ENCODE data around the gene MINDY4. TPM values are rescaled to one million over a fixed set of nuclear protein-coding genes. Genes with fewer than 3 reads are reported as not detected.

MINDY4 gene
- total and polyA plus RNA-seq, 2 donors (not counting 1 experiment from before 2014, with no cell fraction given) = 0.12 to 1.1 TPM

GRCh38 chr7:30782690-30783089 lies 11.5 kb downstream of the MINDY4 start:
- CTCF ChIA-PET = no interaction called here
- no peaks in the 10 kb centered on the region for H3K4me1 Mint-ChIP-seq
- intact Hi-C loops (cut with micrococcal nuclease) = no loop called here
- no peaks in the 10 kb centered on the region for H3K9me3 Mint-ChIP-seq (ENCODE audit: insufficient read depth)
- Histone ChIP-seq H3K27me3 (replicated peaks in 1 of 4; ENCODE audit: control extremely low read depth in 1 of 4, control insufficient read depth in 3 of 4, insufficient read depth in 4 of 4, low read length in 3 of 4) (no peaks in the 10 kb centered on the region), H2AFZ (ENCODE audit: insufficient read depth, low read depth, low read length, poor library complexity, severe bottlenecking) (no peak overlapping the region), H3K79me2 (ENCODE audit: control insufficient read depth, insufficient read depth, low read length) (no peaks in the 10 kb centered on the region), H3K4me3 (ENCODE audit: control extremely low read depth in 1 of 5, extremely low read depth in 1 of 5, insufficient read depth in 1 of 5, low read depth in 2 of 5, low read length in 4 of 5) (no peak overlapping the region), H4K20me1 (ENCODE audit: control insufficient read depth, insufficient read depth, low read length, poor library complexity, severe bottlenecking) (no peaks in the 10 kb centered on the region), H3K36me3 (replicated peaks in 1 of 2; ENCODE audit: control extremely low read depth in 1 of 2, control insufficient read depth in 1 of 2, extremely low read depth in 1 of 2, insufficient read depth in 2 of 2, low read length in 1 of 2) (no peaks in the 10 kb centered on the region), H3K4me2 (replicated peaks; ENCODE audit: low read depth, low read length, poor library complexity, severe bottlenecking) (no peak overlapping the region), H3K9me3 (ENCODE audit: control extremely low read depth in 1 of 3, control insufficient read depth in 2 of 3, insufficient read depth in 1 of 3, low read length in 2 of 3) (no peaks in the 10 kb centered on the region), H3K9ac (ENCODE audit: low read length) (no peak overlapping the region), H3K27ac (ENCODE audit: low read length in 2 of 2) (no peak overlapping the region), H3K4me1 (ENCODE audit: control insufficient read depth in 2 of 2, insufficient read depth in 2 of 2, low read length in 2 of 2) (no peaks in the 10 kb centered on the region)
- no peak overlapping the region for H3K27ac Mint-ChIP-seq
- POLR2A ChIA-PET = no interaction called here
- H3K4me3 Mint-ChIP-seq = no peak overlapping the region
- no peak for DNase-seq
- TF ChIP-seq CTCF (IDR thresholded peaks at IDR 0.05) (no peak), EZH2 (IDR thresholded peaks at IDR 0.05; ENCODE audit: borderline replicate concordance, insufficient read depth, low read depth, low read length, poor library complexity, severe bottlenecking) (no peak)
- H3K27me3 Mint-ChIP-seq = no peaks in the 10 kb centered on the region
- ATAC-seq (ENCODE audit: low read depth) = no peak

GRCh38 chr7:30785786-30786185 lies 14.6 kb downstream of the MINDY4 start:
- no peaks in the 10 kb centered on the region for H3K4me1 Mint-ChIP-seq
- H3K27me3 Mint-ChIP-seq = no peaks in the 10 kb centered on the region
- DNase-seq (no peak), ATAC-seq (ENCODE audit: low read depth) (no peak)
- Histone ChIP-seq H3K36me3 (replicated peaks in 1 of 2; ENCODE audit: control extremely low read depth in 1 of 2, control insufficient read depth in 1 of 2, extremely low read depth in 1 of 2, insufficient read depth in 2 of 2, low read length in 1 of 2) (no peaks in the 10 kb centered on the region), H3K27me3 (replicated peaks in 1 of 4; ENCODE audit: control extremely low read depth in 1 of 4, control insufficient read depth in 3 of 4, insufficient read depth in 4 of 4, low read length in 3 of 4) (no peaks in the 10 kb centered on the region), H3K79me2 (ENCODE audit: control insufficient read depth, insufficient read depth, low read length) (no peaks in the 10 kb centered on the region), H3K27ac (ENCODE audit: low read length in 2 of 2) (no peak overlapping the region), H3K4me3 (ENCODE audit: control extremely low read depth in 1 of 5, extremely low read depth in 1 of 5, insufficient read depth in 1 of 5, low read depth in 2 of 5, low read length in 4 of 5) (no peak overlapping the region), H3K4me1 (ENCODE audit: control insufficient read depth in 2 of 2, insufficient read depth in 2 of 2, low read length in 2 of 2) (no peaks in the 10 kb centered on the region), H4K20me1 (ENCODE audit: control insufficient read depth, insufficient read depth, low read length, poor library complexity, severe bottlenecking) (no peaks in the 10 kb centered on the region), H3K9me3 (ENCODE audit: control extremely low read depth in 1 of 3, control insufficient read depth in 2 of 3, insufficient read depth in 1 of 3, low read length in 2 of 3) (no peaks in the 10 kb centered on the region), H3K9ac (ENCODE audit: low read length) (no peak overlapping the region), H3K4me2 (replicated peaks; ENCODE audit: low read depth, low read length, poor library complexity, severe bottlenecking) (no peak overlapping the region), H2AFZ (ENCODE audit: insufficient read depth, low read depth, low read length, poor library complexity, severe bottlenecking) (no peak overlapping the region)
- H3K27ac Mint-ChIP-seq = no peak overlapping the region
- intact Hi-C loops (cut with micrococcal nuclease) = no loop called here
- TF ChIP-seq CTCF (IDR thresholded peaks at IDR 0.05) = no peak
- H3K4me3 Mint-ChIP-seq = no peak overlapping the region
- WGBS (ENCODE audit: insufficient coverage) = 94% methylated on average over 9 of the region's 9 CpGs
- CTCF ChIA-PET = no interaction called here
- H3K9me3 Mint-ChIP-seq (ENCODE audit: insufficient read depth) = no peaks in the 10 kb centered on the region
- POLR2A ChIA-PET = no interaction called here
